HG02970 (cell line): ENCODE data around the gene BPNT1.
A peak's percentile ranks its signal among the peaks of the same experiment; 100 is the strongest.
"Not testable (repeated sequence)": the region's sequence is repeated elsewhere in the genome, so short reads cannot be mapped to it uniquely, and the experiment has no call there.

Source experiments
- ATAC-seq: cut with Tn5 transposase; IDR thresholded peaks from one replicate; pipeline ENCODE4 v1.9.1; 2021; ENCODE audit warnings: mild to moderate bottlenecking, moderate library complexity, moderate number of reproducible peaks; ENCODE audit not compliant: unreplicated experiment, low FRiP score

The BPNT1 gene

GRCh38 chr1:220089650-220090556 is at the start of gene BPNT1:
Gene BPNT1, minus strand, starts transcription at chr1:220089788. Its CDS starts 9,942 bp downstream, at chr1:220079846.
- ATAC-seq: peak; percentile 79

- ATAC-seq: no peak
Measured at GRCh38 chr1:220137019-220137786, 47.6 kb upstream of the BPNT1 start.

GRCh38 chr1:220135755-220136154 is 46.2 kb upstream of the BPNT1 start:
- no peak for ATAC-seq

- ATAC-seq: no peak
Measured at GRCh38 chr1:220129479-220130210, 40.1 kb upstream of the BPNT1 start.

- ATAC-seq: no peak
Measured at GRCh38 chr1:220127076-220127475, 37.5 kb upstream of the BPNT1 start.

GRCh38 chr1:220124542-220124941 is 35.0 kb upstream of the BPNT1 start:
- no peak for ATAC-seq

- ATAC-seq: no peak
Measured at GRCh38 chr1:220123889-220124288, 34.3 kb upstream of the BPNT1 start.

GRCh38 chr1:220123066-220123465 is 33.5 kb upstream of the BPNT1 start:
- no peak for ATAC-seq

GRCh38 chr1:220121791-220122530 is 32.4 kb upstream of the BPNT1 start:
- ATAC-seq: no peak

- no peak for ATAC-seq
Measured at GRCh38 chr1:220119043-220119512, 29.5 kb upstream of the BPNT1 start.

- no peak for ATAC-seq
Measured at GRCh38 chr1:220113136-220113695, 23.6 kb upstream of the BPNT1 start.

GRCh38 chr1:220112600-220112999 is 23.0 kb upstream of the BPNT1 start:
- ATAC-seq: not testable (repeated sequence)

GRCh38 chr1:220110473-220110872 is 20.9 kb upstream of the BPNT1 start:
- not testable (repeated sequence) for ATAC-seq

- no peak for ATAC-seq
Measured at GRCh38 chr1:220099826-220100225, 10.2 kb upstream of the BPNT1 start.

- ATAC-seq: peak; percentile 51
Measured at GRCh38 chr1:220094016-220094911, 4.7 kb upstream of the BPNT1 start, which contains the start of gene IARS2. Gene IARS2, plus strand, starts transcription at chr1:220094132. Its CDS starts 85 bp downstream, at chr1:220094217.

GRCh38 chr1:220093361-220094015 is 3.9 kb upstream of the BPNT1 start:
- ATAC-seq: peak; percentile 1

- no peak for ATAC-seq
Measured at GRCh38 chr1:220092694-220093093, 3.1 kb upstream of the BPNT1 start.

GRCh38 chr1:220086261-220086686 is 3.3 kb downstream of the BPNT1 start:
- ATAC-seq: not testable (repeated sequence)
